ENCODE data around the gene NFAT5.
"Not testable (repeated sequence)": the region's sequence is repeated elsewhere in the genome, so short reads cannot be mapped to it uniquely, and the experiment has no call there.

Gene NFAT5

DNA sequence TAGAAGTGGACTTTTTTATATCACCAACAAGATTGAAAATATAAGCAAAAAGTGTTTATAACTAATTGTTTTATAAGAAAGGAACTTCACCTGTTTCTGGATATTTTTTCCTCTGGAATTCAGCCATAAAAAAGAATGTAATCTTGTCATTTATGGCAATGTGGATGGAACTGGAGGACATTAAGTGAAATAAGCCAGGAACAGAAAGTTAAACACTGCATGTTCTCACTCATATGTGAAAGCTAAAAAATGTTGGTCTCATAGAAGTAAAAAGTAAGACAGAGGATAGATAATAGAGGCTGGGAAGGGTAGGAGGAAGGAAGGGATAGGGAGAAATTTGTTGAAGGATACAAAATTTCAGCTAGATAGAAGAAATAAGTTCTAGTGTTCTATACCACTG is 67.6 kb downstream of the NFAT5 start:
- TF ChIP-seq CTCF (IDR thresholded peaks at IDR 0.05) (no peak), ZFX (IDR thresholded peaks at IDR 0.05; ENCODE audit: borderline replicate concordance) (no peak)
- H3K27ac ChIP-seq, result no peak overlapping the region

DNA sequence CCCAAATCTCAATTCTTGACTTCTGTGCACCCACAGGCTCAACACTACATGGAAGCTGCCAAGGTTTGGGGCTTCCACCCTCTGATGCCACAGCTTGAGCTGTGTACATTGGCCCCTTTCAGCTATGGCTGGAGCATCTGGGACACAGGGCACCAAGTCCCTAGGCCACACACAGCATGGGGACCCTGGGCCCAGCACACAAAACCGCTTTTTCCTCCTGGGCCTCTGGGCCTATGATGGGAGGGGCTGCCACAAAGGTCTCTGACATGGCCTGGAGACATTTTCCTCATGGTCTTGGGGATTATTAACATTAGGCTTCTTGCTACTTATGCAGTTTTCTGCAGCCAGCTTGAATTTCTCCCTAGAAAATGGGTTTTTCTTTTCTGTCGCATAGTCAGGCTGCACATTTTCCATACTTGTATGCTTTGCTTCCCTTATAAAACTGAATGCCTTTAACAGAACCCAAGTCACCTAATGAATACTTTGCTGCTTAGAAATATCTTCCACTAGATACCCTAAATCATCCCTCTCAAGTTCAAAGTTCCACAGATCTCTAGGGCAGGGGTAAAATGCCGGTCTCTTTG is 70.9 kb downstream of the NFAT5 start:
- H3K27ac ChIP-seq, result not testable (repeated sequence)

GRCh38 chr16:69637206-69637865 is 71.6 kb downstream of the NFAT5 start:
- not testable (repeated sequence) for H3K27ac ChIP-seq

- H3K27ac ChIP-seq, result not testable (repeated sequence)
Measured at GRCh38 chr16:69643997-69644396, 78.2 kb downstream of the NFAT5 start.

DNA sequence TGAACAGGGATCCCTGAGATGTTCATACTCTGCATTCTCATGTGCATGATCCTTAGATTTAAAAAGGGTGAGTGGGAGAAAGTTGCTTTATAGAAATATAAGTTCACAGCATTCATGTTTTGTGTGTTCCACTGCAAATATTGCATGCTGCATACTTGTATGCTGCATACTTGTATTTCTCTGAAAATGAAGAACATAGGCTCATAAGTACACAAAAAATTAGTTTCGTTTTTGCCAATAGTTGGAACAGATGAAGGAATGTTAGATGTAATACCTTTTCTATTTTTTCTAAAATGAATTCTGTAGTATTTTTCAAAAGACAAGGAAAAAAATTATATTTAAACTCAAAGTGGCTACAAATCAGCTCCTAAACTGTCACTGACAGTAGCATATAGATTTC is 79.0 kb downstream of the NFAT5 start:
- no peak overlapping the region for H3K27ac ChIP-seq
- TF ChIP-seq ZFX (IDR thresholded peaks at IDR 0.05; ENCODE audit: borderline replicate concordance), result no peak
- TF ChIP-seq CTCF (IDR thresholded peaks at IDR 0.05), result no peak

DNA sequence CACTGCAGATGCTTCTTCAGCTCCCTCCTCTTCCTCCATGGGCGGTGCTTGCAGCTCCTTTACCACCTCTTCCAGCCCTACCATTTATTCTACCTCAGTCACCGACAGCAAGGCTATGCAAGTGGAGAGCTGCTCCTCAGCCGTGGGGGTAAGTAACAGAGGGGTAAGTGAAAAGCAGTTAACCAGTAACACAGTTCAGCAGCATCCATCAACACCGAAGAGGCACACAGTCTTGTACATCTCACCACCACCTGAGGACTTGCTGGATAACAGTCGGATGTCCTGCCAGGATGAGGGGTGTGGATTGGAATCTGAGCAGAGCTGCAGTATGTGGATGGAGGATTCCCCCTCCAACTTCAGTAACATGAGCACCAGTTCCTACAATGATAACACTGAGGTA is 81.3 kb downstream of the NFAT5 start:
- TF ChIP-seq ZFX (IDR thresholded peaks at IDR 0.05; ENCODE audit: borderline replicate concordance), result no peak
- TF ChIP-seq CTCF (IDR thresholded peaks at IDR 0.05), result no peak
- H3K27ac ChIP-seq, result no peak overlapping the region

DNA sequence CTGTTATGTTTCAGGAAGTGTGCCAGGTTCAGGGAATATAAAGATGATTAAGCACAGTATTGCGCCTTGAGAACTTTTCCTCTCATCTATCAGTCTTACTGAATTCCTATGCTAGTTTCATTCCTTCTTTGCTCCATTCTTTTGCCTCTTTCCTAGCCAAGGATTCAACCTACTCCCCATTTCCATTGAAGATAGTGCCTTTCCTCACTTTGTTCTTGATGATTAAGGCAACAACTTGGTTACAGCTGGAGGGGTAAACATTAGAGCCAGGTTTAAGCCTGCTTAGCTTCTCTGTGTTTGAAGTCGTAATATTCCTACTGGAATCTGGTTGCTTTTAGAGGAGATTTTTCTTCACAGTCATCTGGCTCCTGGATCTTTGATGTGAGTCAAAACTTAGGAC is 85.5 kb downstream of the NFAT5 start:
- peak overlapping the region; percentile 1; the same call in 1 of the 2 replicates for H3K27ac ChIP-seq
- TF ChIP-seq ZFX (IDR thresholded peaks at IDR 0.05; ENCODE audit: borderline replicate concordance) (no peak), CTCF (IDR thresholded peaks at IDR 0.05) (no peak)

- no peak overlapping the region for H3K27ac ChIP-seq
- no peak for TF ChIP-seq ZFX (IDR thresholded peaks at IDR 0.05; ENCODE audit: borderline replicate concordance)
- no peak for TF ChIP-seq CTCF (IDR thresholded peaks at IDR 0.05)
Measured at GRCh38 chr16:69654280-69654931, 88.6 kb downstream of the NFAT5 start.

GRCh38 chr16:69660166-69660565 is 94.4 kb downstream of the NFAT5 start:
- TF ChIP-seq ZFX (IDR thresholded peaks at IDR 0.05; ENCODE audit: borderline replicate concordance) (no peak), CTCF (IDR thresholded peaks at IDR 0.05) (no peak)
- no peak overlapping the region for H3K27ac ChIP-seq

Measured in 22Rv1 (cell line).